Dendritic cell treated with granulocyte-macrophage colony-stimulating factor and Interleukin-4, amounts not matched to agents 40 ng/mL and 50 ng/mL, for 4 days (primary cell): ENCODE results near the gene ADAMTSL3.

ENCODE experiments used
- H3K27ac Mint-ChIP-seq: one replicate; pipeline ENCODE4 v1.8.0; 2022; ENCODE audit warnings: mild to moderate bottlenecking, mixed read lengths
- H3K27me3 Mint-ChIP-seq: one replicate; pipeline ENCODE4 v1.8.0; 2022; ENCODE audit warnings: mild to moderate bottlenecking, mixed read lengths
- H3K36me3 Mint-ChIP-seq: one replicate; pipeline ENCODE4 v1.8.0; 2022; ENCODE audit warnings: low read depth, mixed read lengths
- H3K4me1 Mint-ChIP-seq: one replicate; pipeline ENCODE4 v1.8.0; 2022; ENCODE audit warnings: low read depth, mixed read lengths
- H3K4me3 Mint-ChIP-seq: one replicate; pipeline ENCODE4 v1.8.0; 2022; ENCODE audit warnings: mild to moderate bottlenecking, moderate library complexity, mixed read lengths
- H3K9me3 Mint-ChIP-seq: one replicate; pipeline ENCODE4 v1.8.0; 2022; ENCODE audit warnings: mixed read lengths
- intact Hi-C: fragments of 100-400 bp; cut with micrococcal nuclease; formaldehyde crosslinking; loops from one replicate; pipeline ENCODE4 v1.15.0; 2022

Gene ADAMTSL3

GRCh38 chr15:83670672-83671229, 16.8 kb downstream of the ADAMTSL3 start:
- Mint-ChIP-seq H3K9me3 (no peaks in the 10 kb centered on the region), H3K27ac (no peak overlapping the region), H3K4me1 (no peaks in the 10 kb centered on the region), H3K27me3 (no peaks in the 10 kb centered on the region), H3K4me3 (no peak overlapping the region), H3K36me3 (no peaks in the 10 kb centered on the region)
- intact Hi-C loops, result loop anchor here (10.0 kb wide), 1 partner anchor 46 kb away; no protein-coding TSS in a partner anchor

- no peaks in the 10 kb centered on the region for H3K4me1 Mint-ChIP-seq
- intact Hi-C loops, result loop anchor here (10.0 kb wide), 1 partner anchor 47 kb away; no protein-coding TSS in a partner anchor
- H3K36me3 Mint-ChIP-seq, result no peaks in the 10 kb centered on the region
- no peaks in the 10 kb centered on the region for H3K27me3 Mint-ChIP-seq
- H3K9me3 Mint-ChIP-seq, result no peaks in the 10 kb centered on the region
- H3K4me3 Mint-ChIP-seq, result no peak overlapping the region
- H3K27ac Mint-ChIP-seq, result no peak overlapping the region
These were observed 17.7 kb downstream of the ADAMTSL3 start for GRCh38 chr15:83671603-83672002.

DNA sequence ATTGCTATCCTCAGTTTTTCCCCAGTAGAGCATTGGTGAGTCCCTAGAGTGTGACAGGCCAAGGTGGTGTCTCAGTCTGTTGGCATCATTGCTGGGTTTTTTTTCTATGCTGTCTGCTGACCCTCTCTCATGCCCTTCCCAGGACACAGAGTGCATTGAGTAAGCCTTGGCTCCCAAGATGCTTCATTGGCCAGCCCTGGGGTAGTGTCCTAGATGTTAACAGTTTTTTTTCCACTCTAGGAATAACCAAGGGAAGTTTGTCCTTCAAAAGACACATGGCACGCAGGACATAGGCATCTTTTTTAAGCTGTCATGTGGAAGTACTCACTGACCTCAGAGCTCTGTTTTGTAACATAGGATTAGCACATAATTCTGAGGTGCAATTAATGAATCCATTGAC, 19.5 kb downstream of the ADAMTSL3 start:
- no peaks in the 10 kb centered on the region for H3K4me1 Mint-ChIP-seq
- H3K36me3 Mint-ChIP-seq, result no peaks in the 10 kb centered on the region
- H3K4me3 Mint-ChIP-seq, result no peak overlapping the region
- no peak overlapping the region for H3K27ac Mint-ChIP-seq
- H3K9me3 Mint-ChIP-seq, result peaks cover 15% of the 10 kb centered on the region
- H3K27me3 Mint-ChIP-seq, result no peaks in the 10 kb centered on the region
- intact Hi-C loops, result loop anchor here (10.0 kb wide), 1 partner anchor 49 kb away; no protein-coding TSS in a partner anchor

GRCh38 chr15:83682476-83683088, 28.7 kb downstream of the ADAMTSL3 start:
- no peaks in the 10 kb centered on the region for H3K4me1 Mint-ChIP-seq
- peaks cover 2% of the 10 kb centered on the region for H3K27me3 Mint-ChIP-seq
- intact Hi-C loops, result no loop called here
- no peak overlapping the region for H3K27ac Mint-ChIP-seq
- no peak overlapping the region for H3K4me3 Mint-ChIP-seq
- H3K36me3 Mint-ChIP-seq, result no peaks in the 10 kb centered on the region
- H3K9me3 Mint-ChIP-seq, result peaks cover 15% of the 10 kb centered on the region

DNA sequence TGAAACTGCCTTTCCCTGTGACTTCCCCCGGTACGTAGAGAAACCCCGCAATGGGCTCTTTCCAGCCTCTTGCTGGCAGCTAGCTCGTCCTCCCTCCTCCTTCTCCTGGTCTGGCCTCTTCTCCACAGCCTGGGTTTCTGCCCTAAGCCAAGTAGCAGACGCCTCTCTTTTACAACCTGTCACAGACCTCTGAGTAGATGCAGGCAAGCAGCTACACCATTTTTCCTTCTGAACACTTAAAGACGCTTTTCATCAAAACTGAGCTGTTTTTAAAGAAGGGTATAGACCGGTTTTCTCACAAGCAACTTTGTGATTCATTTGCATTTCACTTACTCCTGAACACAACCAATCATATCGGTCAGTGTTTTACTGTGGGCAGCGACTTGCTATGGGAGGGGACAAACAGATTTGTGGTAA, 32.0 kb downstream of the ADAMTSL3 start:
- Mint-ChIP-seq H3K4me3 (no peak overlapping the region), H3K27me3 (peaks cover 2% of the 10 kb centered on the region), H3K27ac (no peak overlapping the region), H3K36me3 (no peaks in the 10 kb centered on the region), H3K9me3 (no peaks in the 10 kb centered on the region), H3K4me1 (no peaks in the 10 kb centered on the region)
- intact Hi-C loops, result no loop called here

GRCh38 chr15:83688201-83688600, 34.3 kb downstream of the ADAMTSL3 start:
- H3K4me1 Mint-ChIP-seq, result no peaks in the 10 kb centered on the region
- no peaks in the 10 kb centered on the region for H3K9me3 Mint-ChIP-seq
- H3K36me3 Mint-ChIP-seq, result no peaks in the 10 kb centered on the region
- no peak overlapping the region for H3K27ac Mint-ChIP-seq
- no peak overlapping the region for H3K4me3 Mint-ChIP-seq
- intact Hi-C loops, result no loop called here
- H3K27me3 Mint-ChIP-seq, result peaks cover 3% of the 10 kb centered on the region

DNA sequence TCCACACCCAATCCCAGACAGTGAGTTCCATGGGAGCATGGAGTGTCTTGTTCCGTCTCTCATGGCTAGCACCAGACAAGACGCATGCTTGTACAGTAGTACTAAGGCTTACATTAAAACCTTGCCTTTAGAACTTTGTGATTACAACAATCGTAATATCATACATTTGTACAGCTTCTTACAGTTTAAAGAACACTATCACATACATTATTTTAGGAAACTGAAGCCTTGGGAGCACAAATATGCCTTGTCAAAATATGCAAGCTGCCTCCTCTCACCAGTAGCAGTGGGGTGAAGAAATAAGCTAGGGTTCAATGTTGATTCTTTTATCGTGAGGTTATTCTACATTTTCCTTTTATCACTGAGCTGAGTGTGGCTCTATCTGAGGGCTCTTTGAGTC, 36.8 kb downstream of the ADAMTSL3 start:
- intact Hi-C loops, result no loop called here
- no peak overlapping the region for H3K27ac Mint-ChIP-seq
- H3K27me3 Mint-ChIP-seq, result peaks cover 2% of the 10 kb centered on the region
- no peaks in the 10 kb centered on the region for H3K36me3 Mint-ChIP-seq
- no peaks in the 10 kb centered on the region for H3K9me3 Mint-ChIP-seq
- no peaks in the 10 kb centered on the region for H3K4me1 Mint-ChIP-seq
- H3K4me3 Mint-ChIP-seq, result no peak overlapping the region

DNA sequence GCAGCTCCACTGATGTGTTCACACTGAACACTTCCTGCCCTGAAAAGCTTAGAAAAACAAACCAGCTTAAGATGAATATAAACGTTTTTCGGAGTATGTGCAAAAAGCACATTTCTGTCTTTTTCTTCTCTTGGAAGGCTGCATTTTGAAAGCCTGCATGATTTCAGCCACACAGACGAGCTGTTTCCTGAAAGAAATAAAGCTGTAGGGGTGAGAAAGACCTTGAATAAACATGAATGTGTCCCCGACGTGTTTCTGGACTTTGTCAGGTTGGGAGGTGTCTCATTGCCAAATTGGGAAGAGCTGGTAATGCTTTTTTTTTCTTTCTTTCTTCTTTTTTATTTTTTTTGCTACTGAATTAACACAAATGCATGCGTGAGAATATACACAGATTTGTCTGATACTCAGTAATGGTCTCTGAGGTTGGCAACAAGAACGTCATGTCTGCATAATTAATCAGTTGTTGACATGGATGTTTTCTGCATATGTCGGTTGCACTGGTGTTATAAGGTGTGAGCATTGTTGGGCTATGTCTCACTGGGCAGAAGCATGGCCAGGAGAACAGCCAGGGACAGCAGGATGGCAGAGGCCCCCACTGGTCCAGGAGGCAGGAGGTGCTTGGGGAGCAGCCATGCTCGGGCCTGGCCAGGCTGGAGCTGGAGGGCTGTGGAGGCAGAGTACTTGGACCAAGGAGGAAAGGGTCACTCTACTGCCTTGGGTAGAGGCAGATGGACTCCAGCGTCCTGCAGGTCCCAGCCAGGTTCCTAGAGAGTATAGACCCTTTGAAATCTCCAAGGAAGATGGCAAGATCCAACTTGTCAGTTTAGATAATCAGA, 39.0 kb downstream of the ADAMTSL3 start:
- Mint-ChIP-seq H3K4me1 (no peaks in the 10 kb centered on the region), H3K27me3 (peaks cover 2% of the 10 kb centered on the region), H3K27ac (no peak overlapping the region), H3K36me3 (no peaks in the 10 kb centered on the region), H3K4me3 (no peak overlapping the region), H3K9me3 (no peaks in the 10 kb centered on the region)
- intact Hi-C loops, result no loop called here

GRCh38 chr15:83694015-83694414, 40.1 kb downstream of the ADAMTSL3 start:
- Mint-ChIP-seq H3K27ac (no peak overlapping the region), H3K9me3 (no peaks in the 10 kb centered on the region), H3K4me3 (no peak overlapping the region), H3K36me3 (no peaks in the 10 kb centered on the region), H3K4me1 (no peaks in the 10 kb centered on the region), H3K27me3 (peaks cover 2% of the 10 kb centered on the region)
- intact Hi-C loops, result no loop called here

- H3K27me3 Mint-ChIP-seq, result peaks cover 2% of the 10 kb centered on the region
These were observed 40.6 kb downstream of the ADAMTSL3 start for GRCh38 chr15:83694536-83694935.

GRCh38 chr15:83695246-83695645, 41.3 kb downstream of the ADAMTSL3 start:
- Mint-ChIP-seq H3K27ac (no peak overlapping the region), H3K36me3 (no peaks in the 10 kb centered on the region), H3K27me3 (peaks cover 2% of the 10 kb centered on the region), H3K4me3 (no peak overlapping the region), H3K9me3 (peaks cover 8% of the 10 kb centered on the region), H3K4me1 (no peaks in the 10 kb centered on the region)
- intact Hi-C loops, result no loop called here

More at GRCh38 chr15:83694536-83694935, 40.6 kb downstream of the ADAMTSL3 start:
- intact Hi-C loops, result no loop called here
- Mint-ChIP-seq H3K4me1 (no peaks in the 10 kb centered on the region), H3K27ac (no peak overlapping the region), H3K4me3 (no peak overlapping the region), H3K36me3 (no peaks in the 10 kb centered on the region), H3K9me3 (peaks cover 3% of the 10 kb centered on the region)

- Mint-ChIP-seq H3K4me3 (no peak overlapping the region), H3K36me3 (no peaks in the 10 kb centered on the region), H3K9me3 (peaks cover 8% of the 10 kb centered on the region)
These were observed 42.0 kb downstream of the ADAMTSL3 start for GRCh38 chr15:83695901-83696425.

GRCh38 chr15:83697716-83698115, 43.8 kb downstream of the ADAMTSL3 start:
- Mint-ChIP-seq H3K36me3 (no peaks in the 10 kb centered on the region), H3K27me3 (peaks cover 2% of the 10 kb centered on the region), H3K4me3 (no peak overlapping the region), H3K4me1 (no peaks in the 10 kb centered on the region), H3K27ac (no peak overlapping the region), H3K9me3 (peaks cover 15% of the 10 kb centered on the region)
- intact Hi-C loops, result no loop called here

More at GRCh38 chr15:83695901-83696425, 42.0 kb downstream of the ADAMTSL3 start:
- Mint-ChIP-seq H3K27ac (no peak overlapping the region), H3K27me3 (peaks cover 2% of the 10 kb centered on the region), H3K4me1 (no peaks in the 10 kb centered on the region)
- intact Hi-C loops, result no loop called here

DNA sequence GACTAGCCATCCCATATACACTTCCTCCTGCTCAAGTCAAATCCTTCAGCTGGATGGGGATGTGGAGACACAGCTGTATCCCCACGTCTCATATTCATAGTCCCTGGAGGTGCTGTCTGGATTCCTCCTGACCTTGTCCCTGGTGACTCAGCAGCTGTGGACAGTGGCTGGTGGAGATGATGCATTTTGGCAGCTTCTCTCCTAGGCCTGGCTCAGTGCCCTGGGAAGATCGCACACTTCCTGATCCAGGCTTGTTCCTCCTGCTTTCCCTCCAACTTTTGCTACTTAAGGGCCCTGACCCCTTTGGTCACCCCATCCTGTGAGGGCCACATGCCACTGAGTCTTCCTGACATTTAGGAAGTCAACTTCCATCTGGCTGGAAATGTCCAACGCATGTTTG, 44.4 kb downstream of the ADAMTSL3 start:
- Mint-ChIP-seq H3K36me3 (no peaks in the 10 kb centered on the region), H3K4me3 (no peak overlapping the region), H3K27me3 (no peaks in the 10 kb centered on the region), H3K4me1 (no peaks in the 10 kb centered on the region), H3K9me3 (peaks cover 15% of the 10 kb centered on the region), H3K27ac (no peak overlapping the region)
- intact Hi-C loops, result no loop called here
